HG03066 (cell line): ENCODE results near the gene CYP21A2.
"Not testable (repeated sequence)": the region's sequence is repeated elsewhere in the genome, so short reads cannot be mapped to it uniquely, and the experiment has no call there.

ENCODE experiments used
- ATAC-seq: cut with Tn5 transposase; IDR thresholded peaks from one replicate; pipeline ENCODE4 v1.9.1; 2021; ENCODE audit warnings: low read depth; ENCODE audit not compliant: unreplicated experiment

The CYP21A2 gene

DNA sequence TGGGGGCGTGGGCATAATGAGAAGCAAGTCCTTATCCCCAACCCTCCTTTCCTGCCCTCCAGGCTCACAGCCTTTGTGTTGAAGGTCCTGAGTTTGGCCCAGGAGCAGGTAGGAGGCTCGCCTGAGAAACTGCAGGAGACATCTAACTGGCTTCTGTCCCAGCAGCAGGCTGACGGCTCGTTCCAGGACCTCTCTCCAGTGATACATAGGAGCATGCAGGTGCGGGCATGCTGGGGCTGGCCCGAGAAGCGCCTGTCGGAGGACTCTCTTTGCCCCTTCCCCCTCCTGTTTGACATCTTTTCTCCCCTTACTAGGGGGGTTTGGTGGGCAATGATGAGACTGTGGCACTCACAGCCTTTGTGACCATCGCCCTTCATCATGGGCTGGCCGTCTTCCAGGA, 9.6 kb upstream of the CYP21A2 start:
- ATAC-seq = not testable (repeated sequence)

- ATAC-seq = not testable (repeated sequence)
These were observed 8.7 kb upstream of the CYP21A2 start for GRCh38 chr6:32029553-32029952.

DNA sequence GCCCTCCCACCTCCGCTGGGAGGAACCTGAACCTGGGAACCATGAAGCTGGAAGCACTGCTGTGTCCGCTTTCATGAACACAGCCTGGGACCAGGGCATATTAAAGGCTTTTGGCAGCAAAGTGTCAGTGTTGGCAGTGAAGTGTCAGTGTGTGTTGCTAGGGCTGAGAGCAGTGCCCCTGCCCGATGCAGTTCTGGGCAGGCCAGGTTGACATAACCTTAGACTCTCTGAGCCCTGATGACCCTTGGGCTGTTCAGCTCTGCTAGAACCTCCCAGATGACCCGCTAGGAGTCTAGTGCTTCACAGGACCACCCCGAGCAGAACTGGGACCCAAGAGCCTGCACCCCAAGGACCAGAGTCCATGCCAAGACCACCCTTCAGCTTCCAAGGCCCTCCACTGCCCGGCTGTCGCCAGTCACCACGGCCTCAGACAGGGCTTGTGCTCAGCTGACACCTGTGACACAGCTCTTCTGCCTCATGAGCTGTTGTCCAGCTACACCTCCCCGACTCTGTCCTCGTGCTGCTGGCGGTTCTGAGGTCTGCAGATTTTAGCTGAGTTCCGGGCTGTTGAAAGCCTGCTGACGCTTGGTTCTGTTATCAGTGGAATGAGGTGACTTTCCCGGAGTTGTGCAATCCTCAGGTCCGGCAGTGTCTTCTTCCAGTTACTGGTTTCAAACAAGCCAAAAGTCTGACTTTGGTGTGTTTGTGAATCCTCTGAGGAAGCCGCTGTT, 2.8 kb upstream of the CYP21A2 start:
- ATAC-seq = not testable (repeated sequence)

- ATAC-seq = not testable (repeated sequence)
These were observed 1.1 kb upstream of the CYP21A2 start for GRCh38 chr6:32037136-32037535.

GRCh38 chr6:32038878-32039277, 663 bp downstream of the CYP21A2 start:
- not testable (repeated sequence) for ATAC-seq

DNA sequence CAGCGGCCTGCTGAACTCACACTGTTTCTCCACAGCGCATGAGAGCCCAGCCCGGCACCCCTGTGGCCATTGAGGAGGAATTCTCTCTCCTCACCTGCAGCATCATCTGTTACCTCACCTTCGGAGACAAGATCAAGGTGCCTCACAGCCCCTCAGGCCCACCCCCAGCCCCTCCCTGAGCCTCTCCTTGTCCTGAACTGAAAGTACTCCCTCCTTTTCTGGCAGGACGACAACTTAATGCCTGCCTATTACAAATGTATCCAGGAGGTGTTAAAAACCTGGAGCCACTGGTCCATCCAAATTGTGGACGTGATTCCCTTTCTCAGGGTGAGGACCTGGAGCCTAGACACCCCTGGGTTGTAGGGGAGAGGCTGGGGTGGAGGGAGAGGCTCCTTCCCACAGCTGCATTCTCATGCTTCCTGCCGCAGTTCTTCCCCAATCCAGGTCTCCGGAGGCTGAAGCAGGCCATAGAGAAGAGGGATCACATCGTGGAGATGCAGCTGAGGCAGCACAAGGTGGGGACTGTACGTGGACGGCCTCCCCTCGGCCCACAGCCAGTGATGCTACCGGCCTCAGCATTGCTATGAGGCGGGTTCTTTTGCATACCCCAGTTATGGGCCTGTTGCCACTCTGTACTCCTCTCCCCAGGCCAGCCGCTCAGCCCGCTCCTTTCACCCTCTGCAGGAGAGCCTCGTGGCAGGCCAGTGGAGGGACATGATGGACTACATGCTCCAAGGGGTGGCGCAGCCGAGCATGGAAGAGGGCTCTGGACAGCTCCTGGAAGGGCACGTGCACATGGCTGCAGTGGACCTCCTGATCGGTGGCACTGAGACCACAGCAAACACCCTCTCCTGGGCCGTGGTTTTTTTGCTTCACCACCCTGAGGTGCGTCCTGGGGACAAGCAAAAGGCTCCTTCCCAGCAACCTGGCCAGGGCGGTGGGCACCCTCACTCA, 1.4 kb downstream of the CYP21A2 start:
- not testable (repeated sequence) for ATAC-seq

GRCh38 chr6:32040299-32041049, 2.3 kb downstream of the CYP21A2 start:
- ATAC-seq = not testable (repeated sequence)

- ATAC-seq = not testable (repeated sequence)
These were observed 2.8 kb downstream of the CYP21A2 start for GRCh38 chr6:32041050-32041321.

DNA sequence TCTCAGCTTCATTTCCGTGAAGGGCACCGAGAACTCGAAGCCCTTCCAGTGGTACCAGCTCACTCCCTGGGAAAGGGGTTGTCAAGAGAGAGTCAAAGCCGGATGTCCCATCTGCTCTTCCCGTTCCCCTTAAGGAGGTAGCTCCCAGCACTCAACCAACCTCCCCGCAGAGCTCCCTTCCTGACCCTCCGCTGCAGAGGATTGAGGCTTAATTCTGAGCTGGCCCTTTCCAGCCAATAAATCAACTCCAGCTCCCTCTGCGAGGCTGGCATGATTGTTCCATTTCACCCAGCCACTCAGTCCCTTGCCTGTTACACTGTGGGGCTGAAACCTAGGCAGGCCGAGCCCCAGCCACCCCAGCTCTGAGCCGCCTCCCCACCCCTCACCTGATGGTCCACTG, 3.2 kb downstream of the CYP21A2 start:
- ATAC-seq = not testable (repeated sequence)

GRCh38 chr6:32042276-32042675, 4.1 kb downstream of the CYP21A2 start:
- ATAC-seq = not testable (repeated sequence)

DNA sequence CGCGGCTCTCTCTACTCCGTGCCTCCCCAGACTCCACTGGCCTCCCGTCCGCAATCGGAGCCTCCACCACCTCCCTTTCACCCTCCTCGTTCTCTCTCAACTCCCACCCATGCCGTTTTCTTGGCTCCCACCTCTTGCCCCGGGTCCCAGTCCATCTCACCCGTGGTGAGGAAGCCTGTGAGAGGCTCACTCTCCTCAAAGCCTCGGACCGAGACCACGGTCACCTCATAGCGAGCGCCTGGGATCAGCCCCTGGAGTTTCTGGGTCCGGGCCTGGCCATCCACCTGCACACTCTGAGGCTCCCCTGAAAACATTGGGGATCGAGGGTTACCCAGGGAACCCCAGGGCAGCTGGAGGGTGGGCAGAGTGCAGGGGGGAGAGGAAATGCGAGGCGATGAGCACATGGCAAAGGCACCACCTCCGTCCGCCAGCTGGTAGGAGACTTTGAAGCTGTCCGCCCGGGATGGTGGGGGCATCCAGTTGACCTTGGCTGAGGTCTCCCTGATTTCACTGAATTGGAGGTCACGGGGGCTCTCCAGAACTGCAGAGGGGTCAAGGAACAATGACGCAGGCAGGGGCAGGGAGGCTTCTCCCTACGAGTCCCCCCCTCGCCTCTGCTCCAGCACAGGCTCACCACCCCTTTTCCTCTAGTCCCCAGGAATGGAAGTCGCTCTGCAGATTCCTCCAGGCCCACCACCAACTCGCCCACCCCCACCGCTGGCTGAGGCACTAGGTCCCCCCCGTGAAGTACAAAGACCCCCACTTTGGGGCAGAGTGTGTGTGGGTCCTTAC, 5.6 kb downstream of the CYP21A2 start:
- ATAC-seq = not testable (repeated sequence)

DNA sequence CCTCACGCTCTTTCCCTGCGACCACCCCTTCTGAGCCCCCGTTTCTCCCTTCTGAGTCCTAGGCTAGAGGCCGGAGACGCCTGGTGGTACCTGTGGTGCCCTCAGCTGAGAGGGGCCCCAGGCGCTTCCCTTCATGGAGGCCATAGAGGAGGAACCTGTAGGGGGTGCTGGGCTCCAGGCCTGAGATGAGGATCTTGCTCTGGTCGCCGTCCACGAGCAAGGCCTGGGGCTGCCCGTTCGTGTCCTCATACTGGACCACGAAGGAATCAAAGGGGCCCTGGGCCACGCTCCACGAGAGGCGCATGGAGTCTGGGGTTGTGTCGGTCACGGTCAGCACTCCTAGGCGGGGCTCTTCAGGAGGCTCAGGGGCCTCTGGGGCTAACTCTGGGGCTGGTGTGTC, 6.7 kb downstream of the CYP21A2 start:
- not testable (repeated sequence) for ATAC-seq

DNA sequence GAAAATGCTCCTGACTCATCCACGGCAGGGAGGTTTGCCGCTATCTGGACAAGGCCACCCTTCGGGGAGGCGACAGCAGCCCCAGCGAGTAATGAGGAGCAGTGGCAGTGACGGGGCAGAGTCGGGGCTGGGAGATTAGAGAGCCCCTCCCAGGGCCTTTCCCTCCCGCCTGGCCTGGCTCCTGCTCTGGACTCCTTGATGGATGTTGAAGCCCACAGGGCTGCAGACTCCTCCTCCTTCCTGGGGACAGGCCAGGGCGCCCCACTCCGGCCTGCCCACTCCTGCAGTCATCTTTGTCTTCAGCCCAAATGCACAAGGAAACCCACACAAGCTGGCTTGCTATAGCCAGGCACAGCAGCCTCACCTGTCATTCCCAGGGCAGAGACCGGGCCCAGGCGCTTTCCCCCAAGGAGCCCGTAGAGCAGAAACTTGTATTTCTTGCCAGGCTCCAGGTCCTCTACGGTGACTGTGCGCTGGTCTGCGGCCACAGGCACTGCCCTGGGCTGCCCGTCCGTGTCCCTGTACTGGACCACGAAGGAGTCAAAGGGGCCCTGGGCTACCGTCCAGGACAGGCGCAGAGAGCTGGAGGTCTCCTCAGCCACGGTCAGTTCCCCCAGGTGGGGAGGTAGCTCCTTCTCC, 7.7 kb downstream of the CYP21A2 start:
- no peak for ATAC-seq

DNA sequence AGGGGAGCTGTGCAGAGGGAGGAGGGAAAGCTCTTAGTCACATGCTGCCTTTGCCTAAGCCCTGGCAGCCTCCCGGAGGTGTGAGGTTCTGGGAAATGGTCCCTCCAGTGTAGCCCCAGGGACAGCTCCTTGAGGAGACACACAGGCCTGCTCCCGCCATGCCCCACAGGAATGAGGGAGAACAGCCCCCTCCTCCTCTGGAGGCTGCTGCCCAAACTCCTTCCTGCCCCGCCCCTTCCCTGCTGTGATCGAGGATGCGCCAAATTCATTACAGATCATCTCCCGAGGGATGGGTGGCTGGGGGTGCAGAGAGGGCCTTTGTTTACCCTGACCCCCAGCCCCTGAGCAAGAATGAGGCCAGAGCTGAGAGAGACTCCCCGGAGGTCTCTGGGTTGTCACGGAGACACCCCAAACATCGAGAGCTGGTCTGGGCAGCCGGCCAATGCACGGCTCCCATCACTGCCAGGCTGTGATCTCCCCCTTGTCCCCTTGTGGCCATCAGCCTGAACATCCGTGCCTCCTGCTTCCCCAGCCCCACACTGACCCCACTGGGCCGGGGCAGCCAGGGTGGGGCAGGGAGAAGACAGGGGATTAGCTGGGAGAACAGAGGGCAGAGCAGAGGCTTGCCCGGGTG, 8.4 kb downstream of the CYP21A2 start:
- ATAC-seq = no peak

DNA sequence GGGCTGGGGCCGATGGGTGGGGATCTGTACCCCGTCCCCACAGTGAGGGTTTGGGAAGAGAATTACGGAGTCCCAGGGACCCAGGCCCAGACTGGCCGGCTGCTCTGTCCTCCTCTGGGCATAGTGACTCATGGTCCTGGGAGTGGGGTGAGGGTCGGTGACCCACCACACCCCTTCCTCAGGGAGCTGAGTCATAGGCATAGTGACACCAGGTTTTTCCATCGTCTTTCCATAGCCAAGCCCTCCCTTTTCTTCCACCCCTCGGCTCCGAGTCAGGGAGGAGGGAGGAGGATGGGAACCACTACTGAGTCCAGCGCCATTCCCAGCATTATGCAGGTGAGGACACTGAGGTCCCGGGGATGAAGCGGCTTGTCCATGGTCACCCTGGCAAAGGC, 8.9 kb downstream of the CYP21A2 start:
- no peak for ATAC-seq

- no peak for ATAC-seq
These were observed 9.3 kb downstream of the CYP21A2 start for GRCh38 chr6:32047539-32047854.

DNA sequence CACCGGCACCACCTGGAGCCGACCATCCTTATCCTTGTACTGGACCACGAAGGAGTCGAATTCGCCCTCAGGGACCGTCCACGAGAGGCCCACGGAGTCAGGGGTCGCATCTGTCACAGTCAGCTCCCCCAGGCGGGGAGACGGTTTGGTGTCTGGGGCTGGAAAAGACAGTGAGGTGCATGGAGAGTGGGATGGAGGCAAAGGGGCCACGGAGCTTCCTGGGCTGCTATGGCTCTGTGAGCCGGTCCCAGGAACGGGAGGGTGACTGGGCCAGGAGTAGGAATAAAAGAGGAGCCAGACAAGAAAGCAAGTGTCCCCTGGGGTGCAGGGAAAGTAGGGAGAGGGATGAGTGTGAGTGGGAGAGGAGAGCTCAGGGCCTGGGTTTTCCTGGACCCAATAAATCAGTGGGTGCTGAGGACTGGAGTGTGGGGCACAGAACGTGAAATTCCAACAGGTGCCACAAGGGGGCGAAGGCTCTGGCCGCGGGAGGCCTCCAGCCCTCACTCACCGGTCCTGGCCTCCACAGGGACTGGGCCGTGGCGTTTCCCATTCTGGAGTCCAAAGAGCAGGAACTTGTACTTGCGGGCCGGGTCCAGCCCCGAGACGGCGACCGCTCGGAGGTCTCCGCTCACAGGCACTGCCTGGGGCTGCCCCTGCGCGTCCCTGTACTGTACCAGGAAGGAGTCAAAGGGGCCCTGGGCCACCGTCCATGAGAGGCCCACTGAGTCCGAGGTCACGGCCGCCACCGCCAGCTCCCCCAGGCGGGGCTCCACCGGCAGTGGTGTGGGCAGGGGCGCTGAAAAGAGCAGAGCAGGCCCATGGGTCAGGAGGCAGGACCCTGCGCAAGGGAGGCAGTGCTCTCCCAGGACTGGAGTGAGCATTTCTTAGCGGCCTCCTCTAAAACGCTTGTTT, 9.9 kb downstream of the CYP21A2 start:
- ATAC-seq = no peak

DNA sequence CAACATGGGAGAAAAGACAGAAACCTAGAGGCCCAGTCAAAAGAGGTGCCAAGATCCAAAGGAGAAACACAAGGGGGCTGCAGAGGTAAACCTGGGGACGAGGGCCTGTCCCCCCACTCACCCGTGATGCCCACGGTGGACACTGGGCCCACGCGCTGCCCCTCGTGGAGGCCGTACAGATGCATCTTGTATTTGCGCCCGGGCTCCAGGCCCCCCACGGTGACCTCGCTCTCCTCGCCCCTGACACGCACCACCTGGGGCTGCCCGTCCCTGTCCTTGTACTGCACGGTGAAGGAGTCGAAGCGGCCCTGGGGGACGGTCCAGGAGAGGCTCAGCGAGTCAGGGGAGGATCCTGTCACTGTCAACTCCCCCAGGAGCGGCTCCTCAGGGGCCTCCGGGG, 10.9 kb downstream of the CYP21A2 start:
- ATAC-seq = not testable (repeated sequence)
